CD14-positive monocyte (primary cell): Measurements from ENCODE around the gene SRPX. TPM values are rescaled to one million over a fixed set of nuclear protein-coding genes. Genes with fewer than 3 reads are reported as not detected.

Experiments used
- DNase-seq, 3 donors: peaks; one replicate each; pipeline ENCODE4 v3.0.0-alpha.2; 2011 to 2022
- H2AFZ ChIP-seq: 2 replicates; pipeline ENCODE4 v1.6.0; 2012; ENCODE audit warnings: mild to moderate bottlenecking, low read depth, low read length, inconsistent platforms; ENCODE audit not compliant: insufficient read depth, poor library complexity, severe bottlenecking
- H3K27ac ChIP-seq, 2 donors: 1 replicate in 1 of 2; 2 replicates in 1 of 2; pipeline ENCODE4 v1.5.1; 2012 to 2013; ENCODE audit warnings: low read length in 2 of 2, control low read depth in 1 of 2, inconsistent platforms in 1 of 2, low read depth in 1 of 2, mild to moderate bottlenecking in 1 of 2
- H3K27me3 ChIP-seq, 2 donors: one replicate each; pipeline versions ENCODE4 v1.6.0 to v1.6.1; 2011 to 2013; ENCODE audit warnings: low read length in 2 of 2; ENCODE audit not compliant: control insufficient read depth in 2 of 2, insufficient read depth in 2 of 2
- H3K36me3 ChIP-seq, 2 donors: replicated peaks in 1 of 2; 1 replicate in 1 of 2; 2 replicates in 1 of 2; pipeline versions ENCODE4 v1.5.1 to v1.6.1; 2012 to 2013; ENCODE audit warnings: low read length in 2 of 2, control low read depth in 1 of 2, inconsistent platforms in 1 of 2, mild to moderate bottlenecking in 1 of 2; ENCODE audit not compliant: insufficient read depth in 2 of 2, control insufficient read depth in 1 of 2
- H3K4me1 ChIP-seq, 2 donors: 1 replicate in 1 of 2; 2 replicates in 1 of 2; pipeline versions ENCODE4 v1.5.1 to v1.6.1; 2012 to 2013; ENCODE audit warnings: low read length in 2 of 2, control low read depth in 1 of 2, inconsistent platforms in 1 of 2, mild to moderate bottlenecking in 1 of 2, moderate library complexity in 1 of 2; ENCODE audit not compliant: insufficient read depth in 2 of 2, control insufficient read depth in 1 of 2
- H3K4me2 ChIP-seq: replicated peaks from 2 replicates; pipeline ENCODE3; 2012; ENCODE audit warnings: low read length, moderate library complexity, mild to moderate bottlenecking; ENCODE audit not compliant: poor library complexity, severe bottlenecking; ENCODE audit errors: extremely low read depth
- H3K4me3 ChIP-seq, 3 experiments: fragments of 200-600 bp in 1 of 3; sonication (generic) in 1 of 3; replicated peaks in 1 of 3; 1 replicate in 2 of 3; 2 replicates in 1 of 3; pipeline ENCODE4 v1.5.1; 2011 to 2013; ENCODE audit warnings: low read length in 3 of 3, mild to moderate bottlenecking in 3 of 3, control low read depth in 2 of 3, low read depth in 2 of 3, inconsistent platforms in 1 of 3, moderate library complexity in 1 of 3
- H3K79me2 ChIP-seq: 2 replicates; pipeline ENCODE4 v1.6.0; 2012; ENCODE audit warnings: mild to moderate bottlenecking, control low read depth, inconsistent platforms, low read length, moderate library complexity; ENCODE audit not compliant: insufficient read depth
- H3K9ac ChIP-seq: 2 replicates; pipeline ENCODE4 v1.6.0; 2017; ENCODE audit warnings: low read length, mild to moderate bottlenecking; ENCODE audit not compliant: insufficient read depth, poor library complexity, severe bottlenecking
- H3K9me3 ChIP-seq, 2 donors: replicated peaks in 1 of 2; 1 replicate in 1 of 2; 2 replicates in 1 of 2; pipeline versions ENCODE4 v1.5.1 to v1.6.1; 2012 to 2013; ENCODE audit warnings: low read length in 2 of 2, control low read depth in 1 of 2; ENCODE audit not compliant: control insufficient read depth in 1 of 2, insufficient read depth in 1 of 2
- H4K20me1 ChIP-seq: 2 replicates; pipeline ENCODE4 v1.6.0; 2012; ENCODE audit warnings: mild to moderate bottlenecking, low read length, control low read depth, moderate library complexity; ENCODE audit not compliant: insufficient read depth
- H3K27ac Mint-ChIP-seq, 7 donors: one replicate each; pipeline ENCODE4 v1.8.0; 2020; ENCODE audit warnings: mild to moderate bottlenecking in 7 of 7, mixed read lengths in 7 of 7, moderate library complexity in 6 of 7, inconsistent platforms in 2 of 7
- H3K27me3 Mint-ChIP-seq, 3 donors: one replicate each; pipeline ENCODE4 v1.8.0; 2021 to 2022; ENCODE audit warnings: low read depth in 3 of 3, mild to moderate bottlenecking in 3 of 3, mixed read lengths in 3 of 3, moderate library complexity in 3 of 3, inconsistent platforms in 1 of 3
- H3K36me3 Mint-ChIP-seq, 2 donors: one replicate each; pipeline ENCODE4 v1.8.0; 2020; ENCODE audit warnings: mixed read lengths in 2 of 2, inconsistent platforms in 1 of 2, mild to moderate bottlenecking in 1 of 2
- H3K4me1 Mint-ChIP-seq: one replicate; pipeline ENCODE4 v1.8.0; 2020; ENCODE audit warnings: mild to moderate bottlenecking, mixed read lengths
- H3K4me3 Mint-ChIP-seq, 2 donors: one replicate each; pipeline ENCODE4 v1.8.0; 2020; ENCODE audit warnings: mild to moderate bottlenecking in 2 of 2, mixed read lengths in 2 of 2, moderate library complexity in 1 of 2
- H3K9me3 Mint-ChIP-seq, 7 donors: one replicate each; pipeline ENCODE4 v1.8.0; 2020 to 2022; ENCODE audit warnings: mixed read lengths in 7 of 7, mild to moderate bottlenecking in 6 of 7, moderate library complexity in 6 of 7, inconsistent platforms in 2 of 7
- WGBS: methylation state at CpG from one replicate; pipeline ENCODE4 v1.1.5; 2013; ENCODE audit warnings: missing lambda C conversion rate; ENCODE audit not compliant: insufficient coverage; 5-methylcytosine and 5-hydroxymethylcytosine counted together
- intact Hi-C, 2 donors: fragments of 100-400 bp; cut with micrococcal nuclease; formaldehyde crosslinking; loops; one replicate each; pipeline versions ENCODE4 v1.15.0 to v1.15.1; 2023
- polyA plus RNA-seq, 3 donors: library from polyadenylated mRNA; depleted of rRNA in 1 of 3; unstranded in 2 of 3; stranded (reverse) in 1 of 3; fragments of 300-500 nt in 2 of 3; fragments of >200 nt in 1 of 3; fragmentation: Illumina TruSeq in 2 of 3; gene quantifications; 1 replicate in 2 of 3; 2 replicates in 1 of 3; pipeline ENCODE4 v1.2.3, GENCODE V29; 2012 to 2021
- TF ChIP-seq, protein P1 (sequence below): fragments of 200-600 bp; IDR thresholded peaks from one replicate; pipeline ENCODE4 v1.8.0; 2022; ENCODE audit warnings: antibody characterized with exemption, mild to moderate bottlenecking

SRPX gene
- polyA plus RNA-seq, 3 donors: not detected

DNA sequence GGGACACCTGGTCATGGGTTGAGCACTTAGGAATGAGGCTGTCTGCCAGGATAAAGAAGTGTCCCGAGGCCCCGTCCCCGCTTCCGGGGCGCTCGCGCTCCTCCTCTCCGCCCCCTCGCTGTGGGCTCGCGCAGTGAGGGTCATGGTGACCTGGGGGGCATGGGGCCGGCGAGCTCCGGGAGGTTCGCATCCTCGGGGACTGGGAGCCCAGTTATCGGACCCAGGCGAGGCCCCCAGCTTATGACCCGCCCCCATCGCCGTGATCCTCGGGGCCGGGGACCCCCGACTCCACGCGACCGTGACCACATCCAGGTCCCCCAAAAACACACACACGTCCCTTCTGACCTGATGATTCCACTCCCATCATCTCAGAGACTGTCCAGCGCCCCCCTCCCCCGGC is 35.3 kb upstream of the SRPX start:
- Mint-ChIP-seq H3K36me3 (no peaks in the 10 kb centered on the region), H3K27ac (no peak overlapping the region)

DNA sequence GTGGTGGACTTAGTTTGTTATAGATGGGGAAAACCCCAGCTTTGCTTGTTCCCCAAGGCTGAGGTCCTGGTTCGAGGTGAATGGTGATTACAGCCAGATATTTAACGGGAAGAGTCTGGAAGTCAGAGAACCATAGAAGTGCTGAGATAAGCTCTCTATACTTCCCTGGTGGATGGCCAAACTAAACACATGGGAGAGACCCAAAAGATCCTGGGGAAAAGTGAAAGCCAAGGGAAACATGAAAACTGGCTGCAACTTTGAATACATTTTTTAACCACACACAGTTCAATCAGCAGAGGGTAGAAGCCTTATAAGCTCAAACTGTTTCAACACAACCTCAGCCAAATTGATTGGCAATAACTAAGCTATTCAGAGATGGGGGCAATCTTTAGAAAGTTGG is 29.3 kb upstream of the SRPX start:
- H3K4me1 ChIP-seq: no peaks in the 10 kb centered on the region
- H4K20me1 ChIP-seq: no peaks in the 10 kb centered on the region
- no CpG with 5 or more reads among the region's 2 CpGs for WGBS
- no peak overlapping the region for H3K9ac ChIP-seq
- intact Hi-C loops: no loop called here
- no peaks in the 10 kb centered on the region for H3K9me3 ChIP-seq
- no peak overlapping the region for H3K4me3 ChIP-seq
- H3K27ac ChIP-seq: no peak overlapping the region
- TF ChIP-seq, protein P1, sequence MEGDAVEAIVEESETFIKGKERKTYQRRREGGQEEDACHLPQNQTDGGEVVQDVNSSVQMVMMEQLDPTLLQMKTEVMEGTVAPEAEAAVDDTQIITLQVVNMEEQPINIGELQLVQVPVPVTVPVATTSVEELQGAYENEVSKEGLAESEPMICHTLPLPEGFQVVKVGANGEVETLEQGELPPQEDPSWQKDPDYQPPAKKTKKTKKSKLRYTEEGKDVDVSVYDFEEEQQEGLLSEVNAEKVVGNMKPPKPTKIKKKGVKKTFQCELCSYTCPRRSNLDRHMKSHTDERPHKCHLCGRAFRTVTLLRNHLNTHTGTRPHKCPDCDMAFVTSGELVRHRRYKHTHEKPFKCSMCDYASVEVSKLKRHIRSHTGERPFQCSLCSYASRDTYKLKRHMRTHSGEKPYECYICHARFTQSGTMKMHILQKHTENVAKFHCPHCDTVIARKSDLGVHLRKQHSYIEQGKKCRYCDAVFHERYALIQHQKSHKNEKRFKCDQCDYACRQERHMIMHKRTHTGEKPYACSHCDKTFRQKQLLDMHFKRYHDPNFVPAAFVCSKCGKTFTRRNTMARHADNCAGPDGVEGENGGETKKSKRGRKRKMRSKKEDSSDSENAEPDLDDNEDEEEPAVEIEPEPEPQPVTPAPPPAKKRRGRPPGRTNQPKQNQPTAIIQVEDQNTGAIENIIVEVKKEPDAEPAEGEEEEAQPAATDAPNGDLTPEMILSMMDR: no peak
- Mint-ChIP-seq H3K27ac (no peak overlapping the region), H3K4me1 (no peaks in the 10 kb centered on the region), H3K27me3 (peaks cover 0 to 5% (median 4%) of the 10 kb centered on the region in 3 donors), H3K9me3 (peaks cover 0 to 4% (median 0%) of the 10 kb centered on the region in 7 donors), H3K4me3 (no peak overlapping the region), H3K36me3 (no peaks in the 10 kb centered on the region)
- H3K4me2 ChIP-seq: no peak overlapping the region
- no peak for DNase-seq
- no peaks in the 10 kb centered on the region for H3K27me3 ChIP-seq
- no peak overlapping the region for H2AFZ ChIP-seq
- H3K79me2 ChIP-seq: no peaks in the 10 kb centered on the region
- no peaks in the 10 kb centered on the region for H3K36me3 ChIP-seq

More for the DNA sequence above, 35.3 kb upstream of the SRPX start:
- 100% methylated on average over 13 of the region's 30 CpGs for WGBS
- Histone ChIP-seq H4K20me1 (no peaks in the 10 kb centered on the region), H2AFZ (no peak overlapping the region), H3K9ac (no peak overlapping the region), H3K36me3 (no peaks in the 10 kb centered on the region), H3K9me3 (no peaks in the 10 kb centered on the region), H3K79me2 (no peaks in the 10 kb centered on the region), H3K27me3 (no peaks in the 10 kb centered on the region), H3K27ac (no peak overlapping the region), H3K4me2 (no peak overlapping the region), H3K4me1 (no peaks in the 10 kb centered on the region), H3K4me3 (no peak overlapping the region)
- intact Hi-C loops: no loop called here
- H3K4me1 Mint-ChIP-seq: no peaks in the 10 kb centered on the region
- TF ChIP-seq, protein P1: no peak
- peaks cover 2 to 3% (median 3%) of the 10 kb centered on the region in 3 donors for H3K27me3 Mint-ChIP-seq
- peaks cover 0 to 2% (median 0%) of the 10 kb centered on the region in 7 donors for H3K9me3 Mint-ChIP-seq
- no peak for DNase-seq
- no peak overlapping the region for H3K4me3 Mint-ChIP-seq
